ENCODE measurements around the gene MTA1. TPM values are rescaled to one million over a fixed set of nuclear protein-coding genes. Genes with fewer than 3 reads are reported as not detected.

MTA1 gene
- total RNA-seq, 1 donor, result 52.7 TPM

- DNase-seq (ENCODE audit: low read depth), result no peak
- H3K4me3 ChIP-seq (ENCODE audit: low read depth, low read length), result no peak overlapping the region
- TF ChIP-seq, protein P1, sequence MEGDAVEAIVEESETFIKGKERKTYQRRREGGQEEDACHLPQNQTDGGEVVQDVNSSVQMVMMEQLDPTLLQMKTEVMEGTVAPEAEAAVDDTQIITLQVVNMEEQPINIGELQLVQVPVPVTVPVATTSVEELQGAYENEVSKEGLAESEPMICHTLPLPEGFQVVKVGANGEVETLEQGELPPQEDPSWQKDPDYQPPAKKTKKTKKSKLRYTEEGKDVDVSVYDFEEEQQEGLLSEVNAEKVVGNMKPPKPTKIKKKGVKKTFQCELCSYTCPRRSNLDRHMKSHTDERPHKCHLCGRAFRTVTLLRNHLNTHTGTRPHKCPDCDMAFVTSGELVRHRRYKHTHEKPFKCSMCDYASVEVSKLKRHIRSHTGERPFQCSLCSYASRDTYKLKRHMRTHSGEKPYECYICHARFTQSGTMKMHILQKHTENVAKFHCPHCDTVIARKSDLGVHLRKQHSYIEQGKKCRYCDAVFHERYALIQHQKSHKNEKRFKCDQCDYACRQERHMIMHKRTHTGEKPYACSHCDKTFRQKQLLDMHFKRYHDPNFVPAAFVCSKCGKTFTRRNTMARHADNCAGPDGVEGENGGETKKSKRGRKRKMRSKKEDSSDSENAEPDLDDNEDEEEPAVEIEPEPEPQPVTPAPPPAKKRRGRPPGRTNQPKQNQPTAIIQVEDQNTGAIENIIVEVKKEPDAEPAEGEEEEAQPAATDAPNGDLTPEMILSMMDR (IDR thresholded peaks at IDR 0.05; ENCODE audit: insufficient read depth, low read depth, low read length), result no peak
These were observed 20.3 kb downstream of the MTA1 start for GRCh38 chr14:105439710-105440553.

GRCh38 chr14:105440554-105440900 is 20.9 kb downstream of the MTA1 start:
- TF ChIP-seq, protein P1 (IDR thresholded peaks at IDR 0.05; ENCODE audit: insufficient read depth, low read depth, low read length), result no peak
- no peak overlapping the region for H3K4me3 ChIP-seq (ENCODE audit: low read depth, low read length)
- DNase-seq (ENCODE audit: low read depth), result no peak

DNA sequence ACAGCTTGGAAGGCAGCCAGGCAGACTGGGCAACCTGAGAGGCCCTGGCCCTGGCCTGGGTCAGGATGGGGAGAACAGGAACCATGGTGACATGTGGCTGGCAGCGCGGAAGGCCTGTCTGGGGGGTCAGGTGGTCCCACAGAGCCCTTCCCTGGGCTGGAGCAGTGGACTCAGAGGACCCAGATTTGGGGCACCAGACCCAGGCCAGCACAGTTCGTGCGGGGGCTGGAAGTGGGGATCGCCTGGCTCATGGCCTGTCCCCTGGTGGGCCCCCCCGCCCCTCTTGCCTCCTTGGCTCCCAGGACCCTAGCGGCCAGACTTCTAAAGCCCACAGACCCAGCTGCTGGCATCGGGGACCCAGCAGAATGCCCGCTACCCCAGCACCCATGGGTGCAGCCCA is 21.4 kb downstream of the MTA1 start:
- DNase-seq (ENCODE audit: low read depth), result no peak
- no peak overlapping the region for H3K4me3 ChIP-seq (ENCODE audit: low read depth, low read length)
- TF ChIP-seq, protein P1 (IDR thresholded peaks at IDR 0.05; ENCODE audit: insufficient read depth, low read depth, low read length), result no peak

GRCh38 chr14:105442125-105442524 is 22.5 kb downstream of the MTA1 start:
- no peak overlapping the region for H3K4me3 ChIP-seq (ENCODE audit: low read depth, low read length)
- TF ChIP-seq, protein P1 (IDR thresholded peaks at IDR 0.05; ENCODE audit: insufficient read depth, low read depth, low read length), result no peak
- DNase-seq (ENCODE audit: low read depth), result no peak

DNA sequence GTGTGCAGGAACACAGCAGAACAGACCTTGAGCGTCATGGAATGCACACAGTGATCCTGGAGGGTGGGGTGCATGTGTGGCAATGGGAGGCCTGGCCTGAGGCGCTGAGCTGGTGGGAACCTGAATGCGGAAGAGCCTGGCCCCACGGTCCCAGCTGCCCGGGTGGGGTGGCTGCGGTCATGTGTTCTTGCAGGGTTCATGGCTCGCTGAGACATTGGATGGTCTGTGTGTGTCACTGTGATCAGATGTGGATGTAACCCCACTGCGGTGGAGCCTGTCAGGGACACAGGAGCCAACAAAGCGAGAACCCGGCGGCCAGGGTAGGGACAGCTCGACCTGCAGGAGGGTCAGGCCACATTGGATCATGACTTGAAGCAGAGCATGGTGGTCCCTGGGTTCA is 23.2 kb downstream of the MTA1 start:
- DNase-seq (ENCODE audit: low read depth), result no peak
- no peak overlapping the region for H3K4me3 ChIP-seq (ENCODE audit: low read depth, low read length)
- TF ChIP-seq, protein P1 (IDR thresholded peaks at IDR 0.05; ENCODE audit: insufficient read depth, low read depth, low read length), result no peak

DNA sequence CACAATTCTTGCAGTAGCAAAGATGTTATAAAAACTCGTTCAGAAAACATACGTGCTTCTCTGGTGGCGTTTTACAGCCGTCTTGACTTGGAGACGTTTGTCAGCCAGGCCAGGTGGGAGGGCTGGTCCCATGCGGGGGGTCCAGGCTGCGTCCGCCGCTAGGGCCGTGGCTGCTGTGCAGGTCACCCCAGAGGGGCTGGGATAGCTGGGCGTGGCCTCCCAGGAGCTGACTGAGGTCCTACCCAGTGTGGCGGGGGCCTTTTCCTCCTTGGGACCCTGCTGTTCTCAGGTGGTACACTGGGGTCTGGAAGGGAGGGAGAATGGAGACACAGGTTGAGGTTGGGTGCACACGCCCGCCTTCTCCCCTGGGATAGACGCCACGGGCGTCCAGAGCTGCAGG is 25.2 kb downstream of the MTA1 start:
- no peak for DNase-seq (ENCODE audit: low read depth)
- TF ChIP-seq, protein P1 (IDR thresholded peaks at IDR 0.05; ENCODE audit: insufficient read depth, low read depth, low read length), result no peak
- no peak overlapping the region for H3K4me3 ChIP-seq (ENCODE audit: low read depth, low read length)

GRCh38 chr14:105445290-105445689 is 25.7 kb downstream of the MTA1 start:
- TF ChIP-seq, protein P1 (IDR thresholded peaks at IDR 0.05; ENCODE audit: insufficient read depth, low read depth, low read length), result no peak
- DNase-seq (ENCODE audit: low read depth), result no peak
- H3K4me3 ChIP-seq (ENCODE audit: low read depth, low read length), result no peak overlapping the region
